PFSK-1 (cell line): Measurements from ENCODE around the gene DPYSL3.

Source experiments
- FOXP2 ChIP-seq: optimal IDR thresholded peaks from 2 replicates; pipeline ENCODE3; 2011; ENCODE audit warnings: borderline replicate concordance, control low read depth, inconsistent platforms; ENCODE audit not compliant: insufficient read depth; ENCODE audit errors: extremely low read length, extremely low read depth
- POLR2AphosphoS5 ChIP-seq: IDR thresholded peaks from 2 replicates; pipeline ENCODE4 v1.6.1; 2012; ENCODE audit warnings: low read depth, mild to moderate bottlenecking, control low read depth, low read length, moderate library complexity
- REST ChIP-seq, 2 experiments: IDR thresholded peaks; 2 replicates each; pipeline versions ENCODE4 v1.6.1 to v1.8.0; 2011 to 2012; ENCODE audit warnings: low read depth in 2 of 2, low read length in 2 of 2, control low read depth in 1 of 2, inconsistent platforms in 1 of 2, mild to moderate bottlenecking in 1 of 2, moderate library complexity in 1 of 2; ENCODE audit not compliant: insufficient read depth in 1 of 2
- SIN3A ChIP-seq: IDR thresholded peaks from 2 replicates; pipeline ENCODE4 v1.6.1; 2012; ENCODE audit warnings: mild to moderate bottlenecking, low read length, moderate library complexity, borderline replicate concordance; ENCODE audit not compliant: insufficient read depth
- TAF1 ChIP-seq: IDR thresholded peaks from 2 replicates; pipeline ENCODE4 v1.6.1; 2012; ENCODE audit warnings: low read length, control low read depth, borderline replicate concordance; ENCODE audit not compliant: insufficient read depth

The DPYSL3 gene

GRCh38 chr5:147479949-147480348 is 29.9 kb downstream of the DPYSL3 start:
- TF ChIP-seq SIN3A (no peak), POLR2AphosphoS5 (no peak), TAF1 (no peak), FOXP2 (no peak), REST (IDR thresholded peaks at IDR 0.05; ENCODE audit: insufficient read depth in 1 of 2, low read depth in 2 of 2, low read length in 2 of 2) (no peak)

- TF ChIP-seq POLR2AphosphoS5 (no peak; the same call in 1 of the 2 replicates), FOXP2 (no peak), REST (IDR thresholded peaks at IDR 0.05; ENCODE audit: insufficient read depth in 1 of 2, low read depth in 2 of 2, low read length in 2 of 2) (no peak), TAF1 (no peak), SIN3A (no peak)
These were observed 30.4 kb downstream of the DPYSL3 start for GRCh38 chr5:147479444-147479843.

GRCh38 chr5:147474140-147474539 is 35.7 kb downstream of the DPYSL3 start:
- no peak for TF ChIP-seq SIN3A
- TF ChIP-seq FOXP2: no peak
- no peak for TF ChIP-seq REST (IDR thresholded peaks at IDR 0.05; ENCODE audit: insufficient read depth in 1 of 2, low read depth in 2 of 2, low read length in 2 of 2)
- TF ChIP-seq TAF1: no peak
- no peak for TF ChIP-seq POLR2AphosphoS5

GRCh38 chr5:147472664-147473475 is 37.0 kb downstream of the DPYSL3 start:
- no peak for TF ChIP-seq SIN3A

GRCh38 chr5:147467973-147468508 is 41.8 kb downstream of the DPYSL3 start:
- no peak for TF ChIP-seq FOXP2
- TF ChIP-seq POLR2AphosphoS5: no peak
- no peak for TF ChIP-seq REST (IDR thresholded peaks at IDR 0.05; ENCODE audit: insufficient read depth in 1 of 2, low read depth in 2 of 2, low read length in 2 of 2)
- no peak for TF ChIP-seq SIN3A
- no peak for TF ChIP-seq TAF1
